NCI-H2196 (cell line): ENCODE data around the gene ALAD.

Source experiments
- DNase-seq: peaks from one replicate; lab custom pipeline; 2025; ENCODE audit not compliant: unreplicated experiment; lab: John Stamatoyannopoulos, UW

The ALAD gene

DNA sequence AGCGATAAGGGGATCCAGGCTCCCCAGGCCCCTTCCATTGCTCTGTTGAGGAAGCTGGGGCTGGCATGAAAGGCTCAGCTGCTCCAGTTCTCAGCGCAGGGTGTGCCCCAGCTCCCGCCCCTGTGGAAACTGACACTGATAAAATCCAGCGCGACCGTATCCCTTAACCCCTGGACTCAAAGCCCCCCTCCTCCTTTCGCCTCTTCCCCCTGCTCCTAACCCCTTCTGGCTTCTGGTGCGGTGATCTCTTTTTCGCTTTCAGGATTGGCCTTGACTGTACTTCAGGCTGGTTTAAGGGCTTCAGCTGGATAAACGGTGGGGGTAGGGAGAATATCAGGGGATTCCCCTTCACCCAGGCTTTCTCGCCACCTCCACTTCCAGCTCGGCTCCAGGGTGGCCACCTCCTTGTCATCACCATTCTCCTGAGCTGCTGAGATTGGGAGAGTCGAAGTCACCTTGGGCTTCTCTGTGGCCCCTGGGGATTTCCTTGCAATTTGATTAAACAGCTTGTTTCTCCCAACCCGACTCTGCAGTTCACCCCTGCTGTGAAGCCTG is 50.9 kb downstream of the ALAD start:
- no peak for DNase-seq

DNA sequence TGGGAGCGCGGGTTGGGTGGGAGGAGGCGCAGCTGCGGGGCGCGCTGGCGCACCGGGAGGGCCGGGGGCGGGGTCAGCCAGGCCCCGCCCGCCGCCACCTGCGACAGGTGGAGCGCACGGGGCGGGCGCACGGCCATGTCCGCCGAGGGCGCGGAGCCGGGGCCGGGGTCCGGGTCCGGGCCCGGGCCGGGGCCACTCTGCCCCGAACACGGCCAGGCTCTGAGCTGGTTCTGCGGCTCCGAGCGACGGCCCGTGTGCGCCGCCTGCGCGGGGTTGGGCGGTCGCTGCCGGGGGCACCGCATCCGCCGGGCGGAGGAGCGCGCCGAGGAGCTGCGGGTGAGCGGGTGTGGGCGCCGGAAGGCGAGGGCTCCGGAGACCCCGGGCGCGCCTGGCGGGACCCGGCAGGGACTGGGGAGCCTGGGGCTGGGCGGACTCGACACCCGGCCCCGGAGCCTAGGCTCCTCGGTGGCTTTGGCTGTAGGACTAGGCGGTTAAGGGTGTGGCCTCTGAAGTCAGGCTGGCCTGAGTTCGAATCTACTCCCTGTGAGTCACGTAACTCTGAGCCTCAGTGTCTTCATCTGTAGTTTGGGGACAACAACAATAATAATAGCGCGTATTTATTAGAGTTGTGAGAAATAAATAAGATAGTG is 51.5 kb downstream of the ALAD start, which contains the start of gene BSPRY:
BSPRY (plus strand) TSS at position 97 of the 650 bp plus-strand sequence; CDS start at position 136, 39 bp downstream.
- no peak for DNase-seq

DNA sequence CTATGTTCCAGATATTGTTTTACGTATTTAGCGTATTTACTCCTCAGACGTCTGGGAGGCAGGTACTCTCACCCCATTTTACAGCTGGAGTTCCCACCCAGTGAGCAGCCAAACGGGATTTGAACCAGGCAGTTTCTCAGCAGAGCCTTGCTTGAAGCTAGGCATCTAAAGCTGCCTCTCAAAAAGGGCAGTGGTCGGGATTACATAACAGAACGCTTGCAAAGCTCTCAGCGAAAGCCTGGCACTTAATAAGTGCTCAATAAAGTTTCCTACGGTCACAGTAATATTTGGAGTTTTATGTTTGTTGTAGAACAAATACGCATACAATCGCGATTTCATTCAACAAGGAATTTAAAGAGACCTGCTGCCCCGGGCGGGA is 52.0 kb downstream of the ALAD start:
- DNase-seq: peak; percentile 69

DNA sequence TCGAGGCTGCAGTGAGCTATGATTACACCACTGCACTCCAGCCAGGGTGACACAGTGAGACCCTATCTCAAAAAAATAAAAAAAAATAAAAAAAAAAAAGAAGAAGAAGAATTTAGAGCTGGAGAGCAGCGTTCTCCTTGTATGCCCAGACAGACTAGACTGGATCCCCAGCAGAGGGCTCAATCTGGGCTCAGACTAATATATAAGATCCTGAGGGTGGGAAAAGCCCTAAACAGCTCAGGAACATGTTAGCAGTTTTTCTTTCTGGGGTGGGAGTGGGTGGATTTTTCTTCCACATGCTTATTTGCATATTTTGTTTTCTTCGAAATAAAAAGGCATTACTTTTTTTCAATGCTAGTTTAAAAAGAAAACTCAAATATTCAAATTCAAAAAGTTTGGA is 52.6 kb downstream of the ALAD start:
- no peak for DNase-seq

DNA sequence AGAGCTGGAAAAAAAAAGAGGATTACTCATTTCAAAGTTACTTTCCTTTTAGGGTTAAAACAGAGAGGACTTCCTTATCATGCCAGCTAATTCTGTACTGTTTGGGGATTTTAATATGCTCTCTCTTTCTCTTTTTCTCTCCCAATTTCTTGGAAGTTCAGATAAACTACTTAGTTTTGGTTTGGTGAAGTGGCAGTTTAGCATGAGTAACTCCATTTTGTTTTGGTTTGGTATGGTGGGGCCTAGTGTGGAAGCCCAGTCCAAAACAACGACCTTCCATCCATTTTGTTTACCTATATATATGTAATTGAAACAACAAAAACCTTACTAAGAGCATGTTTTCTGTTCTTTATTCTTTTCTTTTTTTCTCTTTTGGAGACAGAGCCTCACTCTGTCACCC is 55.4 kb downstream of the ALAD start:
- DNase-seq: no peak

DNA sequence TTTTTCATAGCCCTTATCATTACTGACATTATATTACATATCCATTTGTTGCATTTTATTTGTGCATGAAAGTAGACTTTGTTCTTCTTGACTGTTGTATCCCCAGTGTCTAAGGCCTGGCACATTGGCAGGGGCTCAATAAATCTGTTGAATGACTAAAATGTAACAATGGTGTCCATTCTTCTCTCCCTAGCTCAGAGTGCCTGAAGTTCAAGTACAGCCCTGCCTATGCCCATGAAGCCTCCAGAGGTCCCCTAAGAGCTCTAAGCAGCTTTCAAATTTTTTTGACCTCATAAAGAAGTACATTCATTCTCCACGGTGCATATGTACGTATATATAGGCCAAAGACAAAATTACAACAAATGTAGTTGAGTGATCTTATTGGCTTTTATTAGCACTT is 55.9 kb downstream of the ALAD start:
- no peak for DNase-seq

DNA sequence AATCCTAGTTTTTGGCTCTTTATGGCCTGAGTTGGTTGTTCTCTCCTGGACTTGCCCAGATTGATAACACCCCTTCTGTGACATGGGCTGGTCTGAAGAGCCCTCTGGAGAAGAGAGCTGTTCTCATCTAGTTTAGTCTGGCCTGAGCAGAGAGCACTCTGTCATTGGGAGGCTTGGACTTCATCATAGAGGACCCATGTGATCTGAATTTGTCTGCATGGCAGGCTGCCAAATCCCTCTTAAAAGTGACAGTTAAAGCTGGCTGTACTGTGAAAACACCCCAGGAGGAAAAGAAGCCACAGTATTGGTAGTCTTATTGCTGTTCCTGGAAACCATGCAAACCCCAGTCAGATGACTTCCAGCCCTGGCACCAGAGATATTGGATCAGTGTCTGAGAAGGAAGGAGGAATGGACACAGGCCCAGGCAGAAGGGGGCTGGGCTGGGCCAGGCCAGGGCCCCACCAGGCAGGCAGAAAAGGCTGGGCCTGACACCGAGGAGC is 57.3 kb downstream of the ALAD start:
- peak; percentile 96 for DNase-seq

DNA sequence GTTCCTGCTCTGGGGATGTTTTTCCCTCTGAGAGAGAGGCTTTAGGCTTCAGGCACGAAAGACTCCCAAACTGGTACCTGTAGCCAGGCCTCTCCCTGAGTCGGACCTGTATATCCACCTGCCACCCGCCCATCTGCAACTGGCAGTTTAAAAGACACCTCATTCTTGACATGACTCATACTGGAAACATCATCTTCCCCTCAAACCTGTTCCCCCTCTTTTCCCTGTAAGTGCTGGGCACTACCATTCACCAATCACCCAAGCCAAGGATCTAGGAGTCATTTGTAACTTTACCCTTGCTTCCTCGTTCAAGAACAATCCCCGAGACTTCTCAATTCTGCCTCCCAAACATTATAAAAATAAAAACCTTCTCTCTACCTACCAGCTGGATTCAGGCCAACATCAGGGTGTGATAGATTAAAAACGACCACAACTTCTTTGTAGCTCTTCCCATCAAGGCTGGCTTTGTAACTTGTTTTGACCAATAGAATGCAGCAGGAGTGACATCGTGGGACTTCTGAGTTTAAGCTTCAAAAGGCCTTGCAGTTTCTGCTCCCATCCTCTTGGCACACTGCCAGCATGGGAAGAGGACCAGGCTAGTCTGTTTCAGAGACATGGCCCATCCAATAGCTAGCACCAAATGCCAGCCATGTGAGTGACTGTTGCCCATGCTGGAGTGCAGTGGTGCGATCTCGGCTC is 59.2 kb downstream of the ALAD start:
- peak; percentile 92 for DNase-seq

DNA sequence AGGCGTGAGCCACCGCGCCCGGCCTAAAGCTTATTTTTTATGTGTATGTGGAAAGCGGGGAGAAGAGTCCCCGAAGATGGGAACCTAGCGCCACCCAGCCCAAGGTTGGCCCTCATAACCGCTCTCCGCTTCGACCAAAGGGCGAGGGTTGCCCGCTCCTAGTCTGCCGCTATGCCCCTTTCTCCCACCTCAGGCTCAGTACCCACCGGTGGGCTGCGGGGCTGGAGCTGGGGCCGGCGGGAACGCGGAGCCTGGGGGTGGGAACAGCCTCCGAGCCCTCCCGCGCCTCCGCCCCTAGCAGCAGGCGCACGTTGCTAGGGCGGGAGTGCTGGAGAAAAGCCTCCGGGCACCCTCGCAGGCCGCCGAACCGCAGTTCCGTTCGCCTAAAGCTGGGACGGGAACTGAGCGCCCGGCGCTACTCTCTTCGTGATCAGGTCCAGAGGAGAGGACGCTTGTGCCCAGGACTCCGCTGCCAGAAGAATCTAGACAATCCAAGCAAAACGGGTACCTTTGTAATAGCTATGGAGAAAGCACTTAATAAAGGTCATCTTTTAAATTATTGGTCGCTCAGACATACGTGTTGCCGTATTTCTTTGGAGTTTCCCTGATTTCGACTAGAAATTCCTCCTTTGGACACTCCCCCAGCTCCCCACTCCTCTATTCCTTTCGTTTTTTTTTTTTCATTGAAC is 60.9 kb downstream of the ALAD start, which contains the start of gene WDR31:
WDR31 (minus strand) TSS at position 265 of the 689 bp plus-strand sequence. CDS start 8,253 bp downstream, outside the sequence.
- peak; percentile 86 for DNase-seq

DNA sequence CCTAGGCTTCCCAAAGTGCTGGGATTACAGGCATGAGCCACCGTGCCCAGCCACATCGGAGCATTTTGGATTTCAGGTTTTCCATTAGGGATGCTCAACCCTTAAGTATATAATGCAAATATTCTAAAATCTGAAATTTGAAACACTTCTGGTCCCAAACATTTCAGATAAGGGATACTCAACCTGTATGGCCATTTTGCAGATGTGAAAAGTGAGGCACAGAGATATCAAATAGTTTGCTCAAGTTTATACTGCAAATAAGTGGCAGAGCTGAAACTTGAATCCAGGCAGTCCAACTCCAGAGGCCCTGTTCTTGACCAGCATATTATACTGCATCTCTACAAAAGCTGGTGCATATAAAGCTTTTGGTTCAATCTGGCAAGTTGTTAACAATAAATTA is 63.4 kb downstream of the ALAD start:
- DNase-seq: no peak
